ENCODE measurements around the gene ATP9A. TPM values are rescaled to one million over a fixed set of nuclear protein-coding genes. Genes with fewer than 3 reads are reported as not detected.

Gene ATP9A
- total and polyA plus RNA-seq, 2 of the 4 experiments (the other 2 are of a cell fraction), result 10.6 to 22.4 TPM

- 95% methylated on average over 3 of the region's 6 CpGs; no CpG with 5 or more reads in 1 of the 2 experiments for WGBS, 2 experiments (ENCODE audit: extremely low coverage in 2 of 2, insufficient read length in 1 of 2)
- in situ Hi-C loops (cut with MboI; ENCODE audit: low sequenced_read_pairs), result no loop called here
- no peak for ATAC-seq (ENCODE audit: low read depth)
Measured at GRCh38 chr20:51668515-51668914, 99.7 kb downstream of the ATP9A start.

More at GRCh38 chr20:51668515-51668914, 99.7 kb downstream of the ATP9A start:
- Histone ChIP-seq H2BK20ac (ENCODE audit: low read depth, low read length) (no peak overlapping the region), H3K4ac (ENCODE audit: low read depth, low read length) (no peak overlapping the region), H4K20me1 (ENCODE audit: insufficient read depth, low read length) (no peaks in the 10 kb centered on the region), H3K4me2 (ENCODE audit: low read depth, low read length) (no peak overlapping the region), H3K79me1 (ENCODE audit: low read depth in 1 of 2, low read length in 2 of 2) (no peaks in the 10 kb centered on the region; a peak in 1 of 4 replicates), H2BK5ac (ENCODE audit: low read depth, low read length, poor library complexity, severe bottlenecking) (no peak overlapping the region), H2BK120ac (ENCODE audit: low read depth, low read length) (no peak overlapping the region), H3K4me3 (ENCODE audit: insufficient read depth, low read depth, low read length) (no peak overlapping the region), H3K23ac (ENCODE audit: low read depth, low read length) (no peak overlapping the region), H2AK9ac (replicated peaks; ENCODE audit: low read depth, low read length, poor library complexity) (no peak overlapping the region), H2AFZ (replicated peaks; ENCODE audit: low read length, poor library complexity) (no peak overlapping the region), H3K14ac (replicated peaks; ENCODE audit: low read depth, low read length) (no peak overlapping the region), H3K9me1 (ENCODE audit: insufficient read depth, low read length) (peaks cover 11% of the 10 kb centered on the region), H4K8ac (ENCODE audit: low read depth in 2 of 2, low read length in 2 of 2) (no peak overlapping the region), H3K36me3 (ENCODE audit: control insufficient read depth, insufficient read depth, low read length) (peaks cover 34% of the 10 kb centered on the region), H4K5ac (ENCODE audit: low read depth, low read length) (no peak overlapping the region), H3K18ac (ENCODE audit: low read depth, low read length) (no peak overlapping the region), H3K9ac (ENCODE audit: low read depth, low read length) (no peak overlapping the region), H3K56ac (ENCODE audit: extremely low read depth, insufficient read depth, low read length) (no peak overlapping the region), H3K27ac (ENCODE audit: insufficient read depth, low read length) (no peak overlapping the region), H3K9me3 (ENCODE audit: control insufficient read depth, insufficient read depth, low read length) (no peaks in the 10 kb centered on the region), H3K4me1 (ENCODE audit: control insufficient read depth, insufficient read depth, low read length) (no peaks in the 10 kb centered on the region), H2BK15ac (ENCODE audit: low read depth, low read length) (no peak overlapping the region), H2AK5ac (ENCODE audit: low read depth, low read length) (no peak overlapping the region), H4K91ac (ENCODE audit: insufficient read depth, low read depth, low read length) (no peak overlapping the region), H3K27me3 (ENCODE audit: control insufficient read depth, insufficient read depth, low read length) (no peaks in the 10 kb centered on the region)
- dilution Hi-C loops (cut with HindIII; ENCODE audit: low sequenced_read_pairs, unreplicated experiment), result no loop called here
- no TSS peak for BruUV-seq (replicated peaks)
- ChIA-PET POLR2A (ENCODE audit: unreplicated experiment) (no interaction called here), CTCF (no interaction called here)
- intact Hi-C loops (cut with micrococcal nuclease), result no loop called here
- no peak for TF ChIP-seq POLR2A (IDR thresholded peaks at IDR 0.05; ENCODE audit: low read depth, low read length)
- no peak for TF ChIP-seq RFX5 (IDR thresholded peaks at IDR 0.05; ENCODE audit: low read depth, low read length)
- TF ChIP-seq MAFK (IDR thresholded peaks at IDR 0.05; ENCODE audit: low read depth, low read length), result no peak
- no peak for TF ChIP-seq RCOR1 (IDR thresholded peaks at IDR 0.05; ENCODE audit: insufficient replicate concordance, low read length)
- TF ChIP-seq MAZ (IDR thresholded peaks at IDR 0.05; ENCODE audit: borderline replicate concordance, low read depth, low read length), result no peak
- no peak for TF ChIP-seq CHD1 (IDR thresholded peaks at IDR 0.05; ENCODE audit: low read depth, low read length)
- TF ChIP-seq CEBPB (IDR thresholded peaks at IDR 0.05; ENCODE audit: low read depth, low read length), result no peak
- TF ChIP-seq SMC3 (IDR thresholded peaks at IDR 0.05; ENCODE audit: low read depth, low read length), result no peak
- no peak for TF ChIP-seq NFE2L2 (IDR thresholded peaks at IDR 0.05; ENCODE audit: low read depth, low read length)
- TF ChIP-seq MXI1 (IDR thresholded peaks at IDR 0.05; ENCODE audit: borderline replicate concordance, low read depth, low read length), result no peak
- TF ChIP-seq CTCF (conservative IDR thresholded peaks at IDR 0.05; ENCODE audit: low read depth, low read length), result no peak
- no peak for TF ChIP-seq USF2 (IDR thresholded peaks at IDR 0.05; ENCODE audit: low read depth, low read length)
- no peak for TF ChIP-seq RAD21 (IDR thresholded peaks at IDR 0.05; ENCODE audit: low read length)
- no peak for TF ChIP-seq BHLHE40 (IDR thresholded peaks at IDR 0.05; ENCODE audit: low read depth, low read length)
- no peak for TF ChIP-seq ELK1 (IDR thresholded peaks at IDR 0.05; ENCODE audit: borderline replicate concordance, low read depth, low read length)
- no peak for TF ChIP-seq FOS (IDR thresholded peaks at IDR 0.05; ENCODE audit: low read depth, low read length)
- no peak for DNase-seq
